K562 (cell line): ENCODE measurements around the gene TSHZ1. TPM values are rescaled to one million over a fixed set of nuclear protein-coding genes. Genes with fewer than 3 reads are reported as not detected.

Experiments used
- ATAC-seq: fragments of 200-7000 bp; cut with Tn5 transposase; 3 replicates; pipeline ENCODE4 v1.9.1; 2020; ENCODE audit warnings: moderate library complexity
- BruUV-seq: library from RNA; stranded (reverse); fragments of 400-500 nt; replicated peaks from 2 replicates; lab custom pipeline; 2021; lab: Mats Ljungman, UMichigan
- CTCF ChIA-PET: fragments of 300-600 bp; formaldehyde crosslinking; extraction: SDS; loops from one replicate; lab custom pipeline; 2021; ENCODE audit warnings: low intra/inter-chr PET ratio; lab: Yijun Ruan, JAX
- POLR2A ChIA-PET: fragments of 300-600, 350-650 bp; sonication (Branson Sonifier 250); formaldehyde crosslinking; extraction: SDS; loops from one replicate; lab custom pipeline; 2021; ENCODE audit warnings: antibody characterized with exemption, inconsistent platforms; lab: Yijun Ruan, JAX
- DNase-seq, 4 experiments: peaks; one replicate each; pipeline versions ENCODE4 v3.0.0 to v3.0.0-alpha.2; 2011 to 2018; ENCODE audit warnings: low spot score in 3 of 4, mixed read lengths in 3 of 4; ENCODE audit errors: extremely low read depth in 1 of 4
- FAIRE-seq: peaks from 2 replicates; lab custom pipeline; 2011; peaks lifted over from hg19 to GRCh38; lab: Jason Lieb, UNC
- H2AFZ ChIP-seq: 2 replicates; pipeline ENCODE4 v1.6.0; 2011; ENCODE audit warnings: low read depth, low read length, control low read depth, inconsistent platforms
- H3K27ac ChIP-seq: fragments of 200-600 bp; 3 replicates; pipeline ENCODE4 v1.8.0; 2011; ENCODE audit warnings: low read depth, mild to moderate bottlenecking, control low read depth, inconsistent platforms, low read length, moderate library complexity, mixed read lengths; ENCODE audit errors: extremely low read depth
- H3K27me3 ChIP-seq, 2 experiments: fragments of 300-600 bp in 1 of 2; 2 replicates in 1 of 2; 3 replicates in 1 of 2; pipeline versions ENCODE4 v1.6.0 to v1.8.0; 2011; ENCODE audit warnings: inconsistent platforms in 2 of 2, low read length in 2 of 2, mild to moderate bottlenecking in 1 of 2, mixed read lengths in 1 of 2, moderate library complexity in 1 of 2; ENCODE audit not compliant: control insufficient read depth in 2 of 2, insufficient read depth in 2 of 2
- H3K36me3 ChIP-seq: fragments of 300-600 bp; 3 replicates; pipeline ENCODE4 v1.8.0; 2011; ENCODE audit warnings: mild to moderate bottlenecking, low read length, inconsistent platforms; ENCODE audit not compliant: control insufficient read depth, insufficient read depth
- H3K4me1 ChIP-seq, 2 experiments: fragments of 200-600 bp in 1 of 2; replicated peaks in 1 of 2; 2 replicates in 1 of 2; 3 replicates in 1 of 2; pipeline versions ENCODE4 v1.5.1 to v1.8.0; 2011; ENCODE audit warnings: inconsistent platforms in 2 of 2, low read length in 2 of 2, mild to moderate bottlenecking in 1 of 2, mixed read lengths in 1 of 2, moderate library complexity in 1 of 2; ENCODE audit not compliant: control insufficient read depth in 2 of 2, insufficient read depth in 2 of 2
- H3K4me2 ChIP-seq: 2 replicates; pipeline ENCODE4 v1.6.1; 2011; ENCODE audit warnings: low read length, control low read depth, inconsistent platforms, mixed read lengths; ENCODE audit not compliant: insufficient read depth
- H3K4me3 ChIP-seq: fragments of 200-600 bp; sonication (generic), shearing (Covaris generic); 2 replicates; pipeline ENCODE4 v1.5.1; 2016; ENCODE audit warnings: control low read depth, inconsistent platforms
- H3K79me2 ChIP-seq: fragments of 200-600 bp; 3 replicates; pipeline ENCODE4 v1.8.0; 2011; ENCODE audit warnings: low read length, inconsistent platforms; ENCODE audit not compliant: control insufficient read depth, insufficient read depth
- H3K9ac ChIP-seq, 2 experiments: 2 replicates each; pipeline versions ENCODE4 v1.6.0 to v1.6.1; 2011; ENCODE audit warnings: low read depth in 2 of 2, low read length in 2 of 2, control low read depth in 1 of 2, inconsistent platforms in 1 of 2, mild to moderate bottlenecking in 1 of 2, mixed read lengths in 1 of 2; ENCODE audit not compliant: insufficient read depth in 1 of 2
- H3K9me1 ChIP-seq: one replicate; pipeline ENCODE4 v1.6.0; 2011; ENCODE audit warnings: inconsistent platforms, mild to moderate bottlenecking, low read length, moderate library complexity; ENCODE audit not compliant: control insufficient read depth, insufficient read depth
- H3K9me3 ChIP-seq: replicated peaks from 2 replicates; pipeline ENCODE4 v1.5.1; 2011; ENCODE audit warnings: low read depth, low read length, inconsistent platforms; ENCODE audit not compliant: control insufficient read depth, insufficient read depth
- H4K20me1 ChIP-seq: replicated peaks from 2 replicates; pipeline ENCODE4 v1.6.1; 2011; ENCODE audit warnings: low read length, inconsistent platforms, mixed read lengths; ENCODE audit not compliant: control insufficient read depth, insufficient read depth
- CEBPB ChIP-seq: fragments of 450-650 bp; IDR thresholded peaks from 2 replicates; pipeline ENCODE4 v1.6.1; 2016; ENCODE audit warnings: missing genetic modification characterization, missing compliant biosample characterization
- ETS2 ChIP-seq: IDR thresholded peaks from 2 replicates; pipeline ENCODE4 v1.6.1; 2016; ENCODE audit warnings: borderline replicate concordance, missing genetic modification characterization, mild to moderate bottlenecking, moderate library complexity, missing compliant biosample characterization; ENCODE audit not compliant: poor library complexity, severe bottlenecking
- HMG20A ChIP-seq: fragments of 450-650 bp; formaldehyde crosslinking; conservative IDR thresholded peaks from 2 replicates; pipeline ENCODE4 v1.4.0; 2020; ENCODE audit warnings: mild to moderate bottlenecking, mixed read lengths
- IFI16 ChIP-seq: fragments of 250-450 bp; sonication (Bioruptor Pico); IDR thresholded peaks from 2 replicates; pipeline ENCODE4 v2.1.2; 2022; ENCODE audit warnings: mild to moderate bottlenecking, inconsistent platforms
- JUND ChIP-seq, 2 experiments: IDR thresholded peaks; 2 replicates in 1 of 2; 3 replicates in 1 of 2; pipeline ENCODE4 v1.6.1; 2011; ENCODE audit warnings: borderline replicate concordance in 2 of 2, low read depth in 2 of 2, low read length in 2 of 2, improper control_type of control experiment in 1 of 2, missing biosample characterization in 1 of 2, missing genetic modification characterization in 1 of 2, missing genetic modification reagents in 1 of 2
- MIER1 ChIP-seq: fragments of 450-650 bp; IDR thresholded peaks from 2 replicates; pipeline ENCODE4 v1.6.1; 2016; ENCODE audit warnings: antibody characterized with exemption, mild to moderate bottlenecking, low read depth
- MTA1 ChIP-seq: fragments of 450-650 bp; IDR thresholded peaks from 2 replicates; pipeline ENCODE4 v1.6.1; 2017; ENCODE audit warnings: borderline replicate concordance
- NELFE ChIP-seq: IDR thresholded peaks from 2 replicates; pipeline ENCODE4 v1.6.1; 2011; ENCODE audit warnings: mild to moderate bottlenecking; ENCODE audit not compliant: insufficient read depth, insufficient read length
- PRMT5 ChIP-seq: sonication (generic); formaldehyde crosslinking; IDR thresholded peaks from 2 replicates; pipeline ENCODE4 v1.5.0; 2020; ENCODE audit warnings: missing genetic modification reagents
- SRSF7 ChIP-seq: fragments of 200-400 bp; formaldehyde crosslinking; optimal IDR thresholded peaks from 2 replicates; pipeline ENCODE3; 2017; ENCODE audit warnings: mild to moderate bottlenecking, low read depth, low read length
- SUPT5H ChIP-seq: fragments of 450-650 bp; IDR thresholded peaks from 2 replicates; pipeline ENCODE4 v1.6.1; 2016
- TAF1 ChIP-seq: IDR thresholded peaks from 2 replicates; pipeline ENCODE4 v1.6.1; 2011; ENCODE audit warnings: mild to moderate bottlenecking, low read length, moderate library complexity; ENCODE audit not compliant: insufficient read depth, control insufficient read depth, severe bottlenecking; ENCODE audit errors: extremely low read depth
- TAF15 ChIP-seq: fragments of 200-400 bp; formaldehyde crosslinking; IDR thresholded peaks from 2 replicates; pipeline ENCODE4 v1.6.1; 2017; ENCODE audit warnings: mild to moderate bottlenecking, low read depth, low read length, moderate library complexity
- TEAD2 ChIP-seq: fragments of 450-650 bp; IDR thresholded peaks from 2 replicates; pipeline ENCODE4 v1.6.1; 2016; ENCODE audit warnings: missing genetic modification characterization, control low read depth, missing compliant biosample characterization
- ZNF239 ChIP-seq: fragments of 250-450 bp; sonication (Bioruptor Pico); IDR thresholded peaks from 2 replicates; pipeline ENCODE4 v1.4.0; 2020; ENCODE audit warnings: mild to moderate bottlenecking
- ZNF717 ChIP-seq: fragments of 250-450 bp; sonication (Bioruptor Pico); IDR thresholded peaks from 2 replicates; pipeline ENCODE4 v1.5.0; 2021
- WGBS: fragments of 100-300 bp; shearing (Covaris generic); methylation state at CpG from one replicate; pipeline ENCODE4 v1.1.6; 2016; ENCODE audit warnings: low coverage, mixed read lengths; ENCODE audit not compliant: insufficient coverage; ENCODE audit errors: missing lambda C conversion rate; 5-methylcytosine and 5-hydroxymethylcytosine counted together
- in situ Hi-C: fragments of 300-500 bp; cut with MboI; formaldehyde crosslinking; loops from 4 replicates; pipeline ENCODE4 v1.15.0; 2018; ENCODE audit warnings: inconsistent platforms, mixed read lengths
- intact Hi-C: fragments of 100-400 bp; cut with micrococcal nuclease; formaldehyde crosslinking; loops from 2 replicates; pipeline ENCODE4 v1.14.2; 2022
- polyA plus RNA-seq, 8 experiments: library from polyadenylated mRNA; depleted of rRNA in 4 of 8; stranded (reverse) in 5 of 8; unstranded in 3 of 8; fragments of >200 nt; fragmentation: Nextera tagmentation in 2 of 8; fragmentation: Illumina TruSeq in 1 of 8; extraction: Ambion mirVana in 2 of 8; extraction: Trizol in 1 of 8; gene quantifications; 2 replicates each; pipeline versions ENCODE4 v1.2.1 to v1.2.3, GENCODE V29; 2011 to 2014; ENCODE audit warnings: inconsistent platforms in 1 of 8, missing spikeins in 1 of 8
- total RNA-seq, 7 experiments: library from RNA; depleted of rRNA in 6 of 7; stranded (reverse); fragments of >200 nt in 6 of 7; fragmentation: Illumina TruSeq in 2 of 7; extraction: Trizol in 2 of 7; gene quantifications; 2 replicates each; pipeline versions ENCODE4 v1.2.1 to v1.2.3, GENCODE V29; 2011 to 2021; ENCODE audit warnings: low replicate concordance in 1 of 7
- TF ChIP-seq, protein P1 (sequence below): fragments of 250-450 bp; sonication (Bioruptor Pico); IDR thresholded peaks from 2 replicates; pipeline ENCODE4 v1.5.0; 2021; ENCODE audit warnings: mild to moderate bottlenecking, borderline replicate concordance

Gene TSHZ1
- total and polyA plus RNA-seq, 9 of the 15 experiments (the other 6 are each of a cell fraction or from before 2014, with no cell fraction given), result 1.1 to 7.2 (median 2.7) TPM

DNA sequence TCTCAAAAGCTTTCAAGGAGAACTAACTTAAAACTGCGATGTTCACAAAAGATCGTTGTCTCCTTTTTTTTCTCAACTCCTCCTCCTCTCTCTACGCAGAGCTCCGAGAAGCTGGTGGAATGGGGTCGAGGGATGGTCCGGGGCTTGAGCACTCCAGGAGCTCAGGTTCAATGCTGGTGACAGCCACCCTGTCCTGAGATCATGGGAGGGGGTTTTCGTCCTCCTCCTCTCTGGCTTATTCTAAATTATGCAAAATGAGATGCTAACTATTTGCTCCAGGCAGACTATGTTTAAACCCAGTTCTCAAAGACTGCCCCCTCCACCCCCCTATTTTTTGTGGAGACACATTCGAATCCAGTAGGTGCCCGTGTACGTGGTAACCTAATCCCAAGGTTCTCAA, 11.8 kb downstream of the TSHZ1 start:
- ATAC-seq, result no peak
- no peak for FAIRE-seq

More for the DNA sequence above, 11.8 kb downstream of the TSHZ1 start:
- WGBS, result 79% methylated on average over 10 of the region's 10 CpGs
- Histone ChIP-seq H3K4me3 (no peak overlapping the region), H3K9ac (no peak overlapping the region), H3K9me3 (no peaks in the 10 kb centered on the region), H2AFZ (no peak overlapping the region), H3K27ac (no peak overlapping the region), H3K9me1 (no peaks in the 10 kb centered on the region), H3K36me3 (no peaks in the 10 kb centered on the region), H3K27me3 (no peaks in the 10 kb centered on the region), H3K4me2 (no peak overlapping the region), H3K79me2 (no peaks in the 10 kb centered on the region; the same call in 2 of the 3 replicates), H3K4me1 (peaks cover 0 to 14% of the 10 kb centered on the region in 2 experiments; a peak in 3 of 5 replicates), H4K20me1 (no peaks in the 10 kb centered on the region)
- no TSS peak for BruUV-seq
- in situ Hi-C loops, result no loop called here
- CTCF ChIA-PET, result no interaction called here
- POLR2A ChIA-PET, result interaction anchor here (0.7 to 1.4 kb wide), 2 partner anchors 10 to 12 kb away, joined by 3 read pairs; partner anchors contain the start of gene TSHZ1
- DNase-seq, result no peak
- intact Hi-C loops, result no loop called here
- no peak for TF ChIP-seq SRSF7
- no peak for TF ChIP-seq JUND (IDR thresholded peaks at IDR 0.05; ENCODE audit: borderline replicate concordance, low read depth, low read length)
- TF ChIP-seq JUND (tag; IDR thresholded peaks at IDR 0.05; ENCODE audit: borderline replicate concordance, low read depth, low read length), result no peak
- TF ChIP-seq ZNF239, result no peak
- no peak for TF ChIP-seq NELFE
- no peak for TF ChIP-seq MTA1
- TF ChIP-seq TEAD2 (tag), result no peak
- TF ChIP-seq ETS2 (tag), result no peak
- no peak for TF ChIP-seq ZNF717
- TF ChIP-seq CEBPB (tag), result no peak
- no peak for TF ChIP-seq TAF15
- TF ChIP-seq TAF1, result no peak
- no peak for TF ChIP-seq IFI16 (CRISPR knock-in tag)
- no peak for TF ChIP-seq PRMT5 (CRISPR knock-in tag)
- no peak for TF ChIP-seq MIER1
- TF ChIP-seq, protein P1, sequence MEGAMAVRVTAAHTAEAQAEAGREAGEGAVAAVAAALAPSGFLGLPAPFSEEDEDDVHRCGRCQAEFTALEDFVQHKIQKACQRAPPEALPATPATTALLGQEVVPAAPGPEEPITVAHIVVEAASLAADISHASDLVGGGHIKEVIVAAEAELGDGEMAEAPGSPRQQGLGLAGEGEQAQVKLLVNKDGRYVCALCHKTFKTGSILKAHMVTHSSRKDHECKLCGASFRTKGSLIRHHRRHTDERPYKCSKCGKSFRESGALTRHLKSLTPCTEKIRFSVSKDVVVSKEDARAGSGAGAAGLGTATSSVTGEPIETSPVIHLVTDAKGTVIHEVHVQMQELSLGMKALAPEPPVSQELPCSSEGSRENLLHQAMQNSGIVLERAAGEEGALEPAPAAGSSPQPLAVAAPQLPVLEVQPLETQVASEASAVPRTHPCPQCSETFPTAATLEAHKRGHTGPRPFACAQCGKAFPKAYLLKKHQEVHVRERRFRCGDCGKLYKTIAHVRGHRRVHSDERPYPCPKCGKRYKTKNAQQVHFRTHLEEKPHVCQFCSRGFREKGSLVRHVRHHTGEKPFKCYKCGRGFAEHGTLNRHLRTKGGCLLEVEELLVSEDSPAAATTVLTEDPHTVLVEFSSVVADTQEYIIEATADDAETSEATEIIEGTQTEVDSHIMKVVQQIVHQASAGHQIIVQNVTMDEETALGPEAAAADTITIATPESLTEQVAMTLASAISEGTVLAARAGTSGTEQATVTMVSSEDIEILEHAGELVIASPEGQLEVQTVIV (CRISPR knock-in tag), result no peak
- TF ChIP-seq SUPT5H, result no peak
- TF ChIP-seq HMG20A (CRISPR knock-in tag), result no peak
